HEK293T (cell line): ENCODE measurements around the gene RPUSD1.

Experiments used
- FOXM1 ChIP-seq: fragments of 450-650 bp; IDR thresholded peaks from 2 replicates; pipeline ENCODE4 v1.6.1; 2017; ENCODE audit warnings: mild to moderate bottlenecking, borderline replicate concordance
- HDGF ChIP-seq: fragments of 450-650 bp; IDR thresholded peaks from 2 replicates; pipeline ENCODE4 v1.6.1; 2017; ENCODE audit warnings: antibody characterized with exemption, borderline replicate concordance
- SUZ12 ChIP-seq: fragments of 450-650 bp; IDR thresholded peaks from 2 replicates; pipeline ENCODE4 v1.6.1; 2016; ENCODE audit warnings: mild to moderate bottlenecking

- TF ChIP-seq FOXM1 (no peak), SUZ12 (no peak), HDGF (no peak)
These were observed 36.0 kb upstream of the RPUSD1 start for GRCh38 chr16:824194-824593.
